ENCODE measurements around the gene BMPR2.

DNA sequence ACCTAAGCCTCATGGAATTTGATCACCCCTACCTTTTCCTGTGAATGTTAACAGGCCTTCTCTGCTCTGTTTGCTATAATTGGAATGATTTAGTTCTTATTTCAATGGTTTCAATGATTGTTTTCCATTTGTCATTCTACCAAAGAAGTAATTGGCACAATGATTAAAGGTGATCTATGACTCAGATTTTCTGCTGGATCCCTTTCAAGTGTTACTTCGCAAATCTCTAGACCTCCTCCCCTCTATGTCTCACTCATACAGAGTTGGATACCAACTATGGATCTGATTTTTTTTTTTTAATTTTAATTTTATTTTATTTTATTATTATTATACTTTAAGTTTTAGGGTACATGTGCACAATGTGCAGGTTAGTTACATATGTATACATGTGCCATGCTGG is 229.0 kb downstream of the BMPR2 start:
- TF ChIP-seq, protein P1, sequence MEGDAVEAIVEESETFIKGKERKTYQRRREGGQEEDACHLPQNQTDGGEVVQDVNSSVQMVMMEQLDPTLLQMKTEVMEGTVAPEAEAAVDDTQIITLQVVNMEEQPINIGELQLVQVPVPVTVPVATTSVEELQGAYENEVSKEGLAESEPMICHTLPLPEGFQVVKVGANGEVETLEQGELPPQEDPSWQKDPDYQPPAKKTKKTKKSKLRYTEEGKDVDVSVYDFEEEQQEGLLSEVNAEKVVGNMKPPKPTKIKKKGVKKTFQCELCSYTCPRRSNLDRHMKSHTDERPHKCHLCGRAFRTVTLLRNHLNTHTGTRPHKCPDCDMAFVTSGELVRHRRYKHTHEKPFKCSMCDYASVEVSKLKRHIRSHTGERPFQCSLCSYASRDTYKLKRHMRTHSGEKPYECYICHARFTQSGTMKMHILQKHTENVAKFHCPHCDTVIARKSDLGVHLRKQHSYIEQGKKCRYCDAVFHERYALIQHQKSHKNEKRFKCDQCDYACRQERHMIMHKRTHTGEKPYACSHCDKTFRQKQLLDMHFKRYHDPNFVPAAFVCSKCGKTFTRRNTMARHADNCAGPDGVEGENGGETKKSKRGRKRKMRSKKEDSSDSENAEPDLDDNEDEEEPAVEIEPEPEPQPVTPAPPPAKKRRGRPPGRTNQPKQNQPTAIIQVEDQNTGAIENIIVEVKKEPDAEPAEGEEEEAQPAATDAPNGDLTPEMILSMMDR (IDR thresholded peaks at IDR 0.05) = no peak
- TF ChIP-seq POLR2AphosphoS5 (IDR thresholded peaks at IDR 0.05) = no peak

Measured in breast epithelium (tissue), 3 donors.